Osteocyte (in vitro differentiated cells): ENCODE measurements around the gene TMEFF2. TPM values are rescaled to one million over a fixed set of nuclear protein-coding genes. Genes with fewer than 3 reads are reported as not detected.
A peak's percentile ranks its signal among the peaks of the same experiment; 100 is the strongest.

Source experiments
- DNase-seq: peaks from one replicate; pipeline ENCODE4 v3.0.0; 2021; ENCODE audit warnings: mixed read lengths; ENCODE audit not compliant: unreplicated experiment; ENCODE audit errors: extremely low spot score
- H3K27ac Mint-ChIP-seq: one replicate; pipeline ENCODE4 v1.8.0; 2021; ENCODE audit warnings: mild to moderate bottlenecking, mixed read lengths; ENCODE audit not compliant: unreplicated experiment
- H3K27me3 Mint-ChIP-seq: one replicate; pipeline ENCODE4 v1.8.0; 2021; ENCODE audit warnings: mixed read lengths; ENCODE audit not compliant: unreplicated experiment
- H3K36me3 Mint-ChIP-seq: one replicate; pipeline ENCODE4 v1.8.0; 2021; ENCODE audit warnings: mixed read lengths; ENCODE audit not compliant: unreplicated experiment
- H3K4me1 Mint-ChIP-seq: one replicate; pipeline ENCODE4 v1.8.0; 2021; ENCODE audit warnings: mixed read lengths; ENCODE audit not compliant: unreplicated experiment
- H3K4me3 Mint-ChIP-seq: one replicate; pipeline ENCODE4 v1.8.0; 2021; ENCODE audit warnings: mild to moderate bottlenecking, moderate library complexity, mixed read lengths; ENCODE audit not compliant: unreplicated experiment
- H3K9me3 Mint-ChIP-seq: one replicate; pipeline ENCODE4 v1.8.0; 2021; ENCODE audit warnings: mixed read lengths; ENCODE audit not compliant: unreplicated experiment
- CTCF ChIP-seq: fragments of 200-600 bp; sonication (generic); IDR thresholded peaks from 2 replicates; pipeline ENCODE4 v1.5.0; 2021; ENCODE audit warnings: antibody characterized with exemption, mild to moderate bottlenecking, moderate library complexity
- total RNA-seq: library from RNA; stranded (reverse); gene quantifications from 2 replicates; pipeline ENCODE4 v1.2.1, GENCODE V29; 2021

The TMEFF2 gene
- total RNA-seq, 1 donor from 2014 or later, result 46.8 TPM

GRCh38 chr2:192162392-192163042, 32.2 kb downstream of the TMEFF2 start:
- Mint-ChIP-seq H3K27ac (peak overlapping the region; percentile 44), H3K4me1 (peaks cover 65% of the 10 kb centered on the region), H3K36me3 (peaks cover 3% of the 10 kb centered on the region), H3K27me3 (no peaks in the 10 kb centered on the region), H3K9me3 (no peaks in the 10 kb centered on the region), H3K4me3 (no peak overlapping the region)
- TF ChIP-seq CTCF, result peak; percentile 91
- peak; percentile 84 for DNase-seq

- no peak for TF ChIP-seq CTCF
- H3K4me1 Mint-ChIP-seq, result peaks cover 61% of the 10 kb centered on the region
- H3K4me3 Mint-ChIP-seq, result no peak overlapping the region
- no peaks in the 10 kb centered on the region for H3K9me3 Mint-ChIP-seq
- H3K27ac Mint-ChIP-seq, result peak overlapping the region; percentile 44
- DNase-seq, result no peak
- H3K36me3 Mint-ChIP-seq, result peaks cover 3% of the 10 kb centered on the region
- H3K27me3 Mint-ChIP-seq, result no peaks in the 10 kb centered on the region
Observed at GRCh38 chr2:192161656-192162290, 33.0 kb downstream of the TMEFF2 start.

GRCh38 chr2:192159736-192160135, 35.0 kb downstream of the TMEFF2 start:
- Mint-ChIP-seq H3K9me3 (no peaks in the 10 kb centered on the region), H3K27ac (peak overlapping the region; percentile 58), H3K36me3 (no peaks in the 10 kb centered on the region), H3K27me3 (no peaks in the 10 kb centered on the region), H3K4me1 (peaks cover 73% of the 10 kb centered on the region), H3K4me3 (no peak overlapping the region)
- no peak for DNase-seq
- no peak for TF ChIP-seq CTCF

- no peak overlapping the region for H3K4me3 Mint-ChIP-seq
- TF ChIP-seq CTCF, result no peak
- DNase-seq, result no peak
- H3K4me1 Mint-ChIP-seq, result peaks cover 76% of the 10 kb centered on the region
- no peak overlapping the region for H3K27ac Mint-ChIP-seq
- no peaks in the 10 kb centered on the region for H3K36me3 Mint-ChIP-seq
- no peaks in the 10 kb centered on the region for H3K27me3 Mint-ChIP-seq
- no peaks in the 10 kb centered on the region for H3K9me3 Mint-ChIP-seq
Observed at GRCh38 chr2:192159208-192159607, 35.5 kb downstream of the TMEFF2 start.

GRCh38 chr2:192157776-192158175, 37.0 kb downstream of the TMEFF2 start:
- no peak for TF ChIP-seq CTCF

More at GRCh38 chr2:192157776-192158175, 37.0 kb downstream of the TMEFF2 start:
- no peak for DNase-seq
- no peak overlapping the region for H3K4me3 Mint-ChIP-seq
- peaks cover 78% of the 10 kb centered on the region for H3K4me1 Mint-ChIP-seq
- H3K27ac Mint-ChIP-seq, result peak overlapping the region; percentile 12
- H3K27me3 Mint-ChIP-seq, result no peaks in the 10 kb centered on the region
- H3K9me3 Mint-ChIP-seq, result no peaks in the 10 kb centered on the region
- H3K36me3 Mint-ChIP-seq, result no peaks in the 10 kb centered on the region
